ENCODE data around the gene USP31. TPM values are rescaled to one million over a fixed set of nuclear protein-coding genes. Genes with fewer than 3 reads are reported as not detected.

The USP31 gene, protein sequence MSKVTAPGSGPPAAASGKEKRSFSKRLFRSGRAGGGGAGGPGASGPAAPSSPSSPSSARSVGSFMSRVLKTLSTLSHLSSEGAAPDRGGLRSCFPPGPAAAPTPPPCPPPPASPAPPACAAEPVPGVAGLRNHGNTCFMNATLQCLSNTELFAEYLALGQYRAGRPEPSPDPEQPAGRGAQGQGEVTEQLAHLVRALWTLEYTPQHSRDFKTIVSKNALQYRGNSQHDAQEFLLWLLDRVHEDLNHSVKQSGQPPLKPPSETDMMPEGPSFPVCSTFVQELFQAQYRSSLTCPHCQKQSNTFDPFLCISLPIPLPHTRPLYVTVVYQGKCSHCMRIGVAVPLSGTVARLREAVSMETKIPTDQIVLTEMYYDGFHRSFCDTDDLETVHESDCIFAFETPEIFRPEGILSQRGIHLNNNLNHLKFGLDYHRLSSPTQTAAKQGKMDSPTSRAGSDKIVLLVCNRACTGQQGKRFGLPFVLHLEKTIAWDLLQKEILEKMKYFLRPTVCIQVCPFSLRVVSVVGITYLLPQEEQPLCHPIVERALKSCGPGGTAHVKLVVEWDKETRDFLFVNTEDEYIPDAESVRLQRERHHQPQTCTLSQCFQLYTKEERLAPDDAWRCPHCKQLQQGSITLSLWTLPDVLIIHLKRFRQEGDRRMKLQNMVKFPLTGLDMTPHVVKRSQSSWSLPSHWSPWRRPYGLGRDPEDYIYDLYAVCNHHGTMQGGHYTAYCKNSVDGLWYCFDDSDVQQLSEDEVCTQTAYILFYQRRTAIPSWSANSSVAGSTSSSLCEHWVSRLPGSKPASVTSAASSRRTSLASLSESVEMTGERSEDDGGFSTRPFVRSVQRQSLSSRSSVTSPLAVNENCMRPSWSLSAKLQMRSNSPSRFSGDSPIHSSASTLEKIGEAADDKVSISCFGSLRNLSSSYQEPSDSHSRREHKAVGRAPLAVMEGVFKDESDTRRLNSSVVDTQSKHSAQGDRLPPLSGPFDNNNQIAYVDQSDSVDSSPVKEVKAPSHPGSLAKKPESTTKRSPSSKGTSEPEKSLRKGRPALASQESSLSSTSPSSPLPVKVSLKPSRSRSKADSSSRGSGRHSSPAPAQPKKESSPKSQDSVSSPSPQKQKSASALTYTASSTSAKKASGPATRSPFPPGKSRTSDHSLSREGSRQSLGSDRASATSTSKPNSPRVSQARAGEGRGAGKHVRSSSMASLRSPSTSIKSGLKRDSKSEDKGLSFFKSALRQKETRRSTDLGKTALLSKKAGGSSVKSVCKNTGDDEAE (N-terminal part only)
- 10.6 and 11.8 TPM in 2 replicates for total RNA-seq

DNA sequence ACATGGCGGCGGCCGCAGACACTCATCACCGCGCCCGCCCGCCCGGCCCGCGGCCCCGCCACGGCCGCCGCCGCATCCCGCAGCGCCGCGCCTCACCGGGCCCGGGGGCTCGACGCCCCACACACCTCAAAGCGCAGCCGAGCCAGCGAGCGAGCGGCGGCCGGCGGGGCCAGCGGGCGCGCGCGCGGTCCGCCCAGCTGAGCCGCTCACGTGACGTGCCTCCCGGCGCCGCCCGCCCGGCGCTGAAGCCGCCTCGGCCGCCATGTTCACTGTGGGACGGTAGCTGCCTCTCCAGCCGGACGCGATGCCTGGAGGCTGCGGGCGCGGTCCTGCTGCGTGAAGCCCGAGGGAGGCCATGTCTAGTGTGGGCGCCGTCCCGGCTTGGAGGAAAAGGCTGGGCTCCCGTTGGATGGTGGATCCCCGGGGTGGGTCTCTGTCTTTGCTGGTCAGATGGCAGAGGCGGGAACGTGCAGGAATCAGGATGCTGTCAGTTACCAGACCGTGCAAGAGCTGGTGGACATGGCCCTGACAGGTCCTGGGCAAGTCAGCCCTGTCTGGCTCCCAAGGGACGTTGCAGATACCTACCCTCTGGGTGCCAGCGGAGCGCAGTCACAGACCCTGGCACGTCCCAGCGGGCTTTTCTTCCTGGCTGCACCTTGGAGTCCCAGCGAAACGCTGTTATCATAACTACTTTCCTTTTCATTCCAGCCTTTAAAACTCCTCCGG is at the start of gene USP31:
Gene USP31, minus strand, starts transcription at position 186 of the 726 bp plus-strand sequence. Its CDS starts 182 bp downstream, at position 4.
- H3K4me3 ChIP-seq (ENCODE audit: low read depth, low read length) = peak within 1 kb of the TSS; percentile 76
- no peak for DNase-seq (ENCODE audit: low read depth)
- TF ChIP-seq, protein P1, sequence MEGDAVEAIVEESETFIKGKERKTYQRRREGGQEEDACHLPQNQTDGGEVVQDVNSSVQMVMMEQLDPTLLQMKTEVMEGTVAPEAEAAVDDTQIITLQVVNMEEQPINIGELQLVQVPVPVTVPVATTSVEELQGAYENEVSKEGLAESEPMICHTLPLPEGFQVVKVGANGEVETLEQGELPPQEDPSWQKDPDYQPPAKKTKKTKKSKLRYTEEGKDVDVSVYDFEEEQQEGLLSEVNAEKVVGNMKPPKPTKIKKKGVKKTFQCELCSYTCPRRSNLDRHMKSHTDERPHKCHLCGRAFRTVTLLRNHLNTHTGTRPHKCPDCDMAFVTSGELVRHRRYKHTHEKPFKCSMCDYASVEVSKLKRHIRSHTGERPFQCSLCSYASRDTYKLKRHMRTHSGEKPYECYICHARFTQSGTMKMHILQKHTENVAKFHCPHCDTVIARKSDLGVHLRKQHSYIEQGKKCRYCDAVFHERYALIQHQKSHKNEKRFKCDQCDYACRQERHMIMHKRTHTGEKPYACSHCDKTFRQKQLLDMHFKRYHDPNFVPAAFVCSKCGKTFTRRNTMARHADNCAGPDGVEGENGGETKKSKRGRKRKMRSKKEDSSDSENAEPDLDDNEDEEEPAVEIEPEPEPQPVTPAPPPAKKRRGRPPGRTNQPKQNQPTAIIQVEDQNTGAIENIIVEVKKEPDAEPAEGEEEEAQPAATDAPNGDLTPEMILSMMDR (conservative IDR thresholded peaks at IDR 0.05; ENCODE audit: low read depth, low read length) = no peak

DNA sequence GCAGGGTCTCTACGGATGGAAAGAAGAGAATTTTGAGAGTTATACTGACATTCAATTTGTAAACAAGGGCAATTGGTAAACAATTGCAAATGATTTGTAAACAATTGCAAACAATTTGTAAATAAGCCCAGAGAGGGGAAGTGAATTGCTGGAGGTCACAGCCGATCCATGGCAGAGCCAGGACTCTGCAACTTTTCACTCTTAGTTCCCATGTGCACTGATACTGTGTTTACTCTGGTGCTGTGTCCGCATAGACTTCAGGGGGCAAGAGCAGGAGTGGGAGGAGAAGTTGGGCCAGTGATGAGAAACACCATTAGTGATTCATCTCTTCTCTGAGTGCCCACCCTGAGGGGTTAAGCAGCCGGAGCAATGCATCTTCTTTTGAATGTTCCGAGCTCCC is 47.3 kb upstream of the USP31 start:
- DNase-seq (ENCODE audit: low read depth) = no peak

DNA sequence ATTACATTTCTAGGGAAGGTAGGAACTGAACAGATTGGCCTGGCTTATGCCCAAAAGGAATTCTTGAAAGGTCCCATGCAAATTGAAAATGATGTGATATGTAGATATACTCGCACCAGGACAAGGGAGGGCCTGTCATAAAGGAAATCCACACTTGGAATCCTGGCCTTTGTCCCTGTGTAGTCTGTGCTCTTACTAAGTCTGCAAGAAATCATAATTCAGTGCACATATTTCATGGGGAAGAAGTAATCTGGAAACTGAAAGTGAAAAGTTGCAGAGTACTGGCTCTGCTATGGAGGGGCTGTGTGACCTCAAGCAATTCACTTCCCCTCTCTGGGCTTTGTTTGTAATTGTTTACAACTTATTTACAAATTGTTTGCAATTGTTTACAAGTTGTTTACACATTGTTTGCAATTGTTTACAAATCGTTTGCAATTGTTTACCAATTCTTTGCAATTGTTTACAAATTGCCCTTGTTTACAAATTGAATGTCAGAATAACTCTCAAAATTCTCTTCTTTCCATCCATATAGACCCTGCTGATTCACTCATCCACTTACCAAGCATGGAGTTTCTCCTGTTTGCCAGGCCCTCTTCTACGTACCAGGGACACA is 46.2 kb upstream of the USP31 start:
- TF ChIP-seq, protein P1 (conservative IDR thresholded peaks at IDR 0.05; ENCODE audit: low read depth, low read length) = no peak

More for the DNA sequence above, 47.3 kb upstream of the USP31 start:
- no peak overlapping the region for H3K4me3 ChIP-seq (ENCODE audit: low read depth, low read length)
- TF ChIP-seq, protein P1 (conservative IDR thresholded peaks at IDR 0.05; ENCODE audit: low read depth, low read length) = no peak

DNA sequence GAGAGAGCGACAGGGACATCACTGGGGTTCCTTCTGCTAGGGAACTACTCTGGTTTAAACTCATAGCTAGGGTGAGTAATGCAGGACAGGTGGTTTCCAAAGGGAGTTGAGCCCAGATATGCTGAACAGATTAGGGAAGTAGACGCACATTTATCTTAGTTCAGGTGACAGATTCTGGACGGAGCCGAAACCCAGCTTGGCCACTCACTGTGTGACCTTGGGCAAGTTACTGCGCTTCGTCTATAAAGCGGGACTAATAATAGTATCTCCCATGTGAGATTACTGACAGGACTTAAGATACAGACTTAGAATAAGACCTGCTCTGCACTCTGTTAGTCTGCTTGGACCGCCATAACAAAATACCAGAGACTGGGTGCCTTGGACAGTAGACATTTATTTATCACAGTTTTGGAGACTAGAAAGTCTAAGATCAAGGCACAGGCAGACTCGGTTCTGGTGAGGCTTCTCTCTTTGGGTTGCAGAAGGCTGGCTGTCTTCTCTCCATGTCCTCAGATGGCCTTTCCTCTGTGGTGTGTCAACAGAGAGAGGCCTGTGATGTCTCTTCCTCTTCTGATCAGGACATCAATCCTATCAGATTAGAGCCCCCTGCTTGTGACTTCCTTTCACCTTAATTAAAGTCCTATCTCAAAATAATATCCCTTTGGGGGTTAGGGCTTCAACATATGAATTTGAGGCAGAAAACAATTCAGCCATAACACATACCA is 45.4 kb upstream of the USP31 start:
- DNase-seq (ENCODE audit: low read depth) = no peak
- H3K4me3 ChIP-seq (ENCODE audit: low read depth, low read length) = no peak overlapping the region
- TF ChIP-seq, protein P1 (conservative IDR thresholded peaks at IDR 0.05; ENCODE audit: low read depth, low read length) = no peak

More for the DNA sequence above, 46.2 kb upstream of the USP31 start:
- no peak overlapping the region for H3K4me3 ChIP-seq (ENCODE audit: low read depth, low read length)
- DNase-seq (ENCODE audit: low read depth) = no peak

DNA sequence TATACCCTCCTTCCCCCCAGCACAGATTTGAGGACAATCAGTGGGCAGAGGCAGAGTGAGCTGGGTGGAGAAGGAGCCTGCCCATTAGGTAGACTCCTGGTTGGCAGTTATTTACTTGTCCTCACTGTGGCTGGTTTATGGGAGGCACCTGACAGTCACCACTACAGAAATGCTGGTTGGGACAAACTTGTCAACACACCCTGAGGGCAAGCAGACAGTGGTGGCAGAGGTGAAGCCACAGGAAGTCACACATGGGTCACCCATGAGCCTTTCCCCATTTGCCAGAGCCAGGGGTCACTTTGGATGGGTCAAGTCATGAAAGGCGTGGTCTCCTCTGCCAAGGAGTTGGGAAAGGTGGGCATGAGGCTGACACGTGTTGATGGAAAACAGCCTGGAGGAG is 39.7 kb upstream of the USP31 start:
- no peak overlapping the region for H3K4me3 ChIP-seq (ENCODE audit: low read depth, low read length)
- TF ChIP-seq, protein P1 (conservative IDR thresholded peaks at IDR 0.05; ENCODE audit: low read depth, low read length) = no peak
- no peak for DNase-seq (ENCODE audit: low read depth)
